Hepatocyte (in vitro differentiated cells): ENCODE measurements around the gene PHF21B. TPM values are rescaled to one million over a fixed set of nuclear protein-coding genes. Genes with fewer than 3 reads are reported as not detected.

Experiments
- DNase-seq: peaks from one replicate; pipeline ENCODE4 v3.0.0-alpha.2; 2016; ENCODE audit warnings: low spot score
- H2AFZ ChIP-seq: fragments of 200-600 bp; sonication (generic); 2 replicates; pipeline ENCODE4 v1.6.0; 2016; ENCODE audit warnings: antibody characterized with exemption, mild to moderate bottlenecking
- H3K27ac ChIP-seq: fragments of 200-600 bp; sonication (generic); 2 replicates; pipeline ENCODE4 v1.5.1; 2016; ENCODE audit warnings: mild to moderate bottlenecking
- H3K27me3 ChIP-seq: fragments of 200-600 bp; sonication (generic); 2 replicates; pipeline ENCODE4 v1.6.1; 2016
- H3K36me3 ChIP-seq: fragments of 200-600 bp; sonication (generic); replicated peaks from 2 replicates; pipeline ENCODE4 v1.5.1; 2016; ENCODE audit warnings: low read depth; ENCODE audit not compliant: insufficient read depth
- H3K4me1 ChIP-seq: fragments of 200-600 bp; sonication (generic); 2 replicates; pipeline ENCODE4 v1.5.1; 2016; ENCODE audit warnings: mild to moderate bottlenecking, moderate library complexity; ENCODE audit not compliant: insufficient read depth
- H3K4me2 ChIP-seq: fragments of 200-600 bp; sonication (generic); 2 replicates; pipeline ENCODE4 v1.6.0; 2016
- H3K4me3 ChIP-seq: fragments of 200-600 bp; sonication (generic); 2 replicates; pipeline ENCODE4 v1.5.1; 2016; ENCODE audit warnings: mild to moderate bottlenecking
- H3K79me2 ChIP-seq: fragments of 200-600 bp; sonication (generic); 2 replicates; pipeline ENCODE4 v1.6.0; 2017; ENCODE audit warnings: mild to moderate bottlenecking
- H3K9me2 ChIP-seq: fragments of 200-600 bp; sonication (generic); replicated peaks from 2 replicates; pipeline ENCODE4 v1.6.0; 2017; ENCODE audit warnings: mild to moderate bottlenecking; ENCODE audit not compliant: insufficient read depth
- H3K9me3 ChIP-seq: fragments of 200-600 bp; sonication (generic); 2 replicates; pipeline ENCODE4 v1.5.1; 2016; ENCODE audit warnings: low read depth, mild to moderate bottlenecking
- H4K20me1 ChIP-seq: fragments of 200-600 bp; sonication (generic); 2 replicates; pipeline ENCODE4 v1.6.0; 2016; ENCODE audit warnings: mild to moderate bottlenecking; ENCODE audit not compliant: insufficient read depth, poor library complexity, severe bottlenecking
- CTCF ChIP-seq: fragments of 200-600 bp; sonication (generic); IDR thresholded peaks from 2 replicates; pipeline ENCODE4 v1.5.1; 2016; ENCODE audit warnings: antibody characterized with exemption, mild to moderate bottlenecking; ENCODE audit not compliant: poor library complexity
- EZH2 ChIP-seq: fragments of 200-600 bp; sonication (generic); IDR thresholded peaks from 2 replicates; pipeline ENCODE4 v1.6.1; 2016; ENCODE audit warnings: antibody characterized with exemption, mild to moderate bottlenecking, borderline replicate concordance
- EZH2phosphoT487 ChIP-seq: fragments of 200-600 bp; sonication (generic); IDR thresholded peaks from one replicate; pipeline ENCODE4 v1.6.1; 2018; ENCODE audit warnings: antibody characterized with exemption, mild to moderate bottlenecking, low read depth, moderate library complexity; ENCODE audit not compliant: unreplicated experiment, severe bottlenecking
- WGBS: methylation state at CpG from one replicate; pipeline ENCODE4 v1.1.6; 2016; ENCODE audit warnings: low lambda C conversion rate; ENCODE audit errors: missing lambda C conversion rate; 5-methylcytosine and 5-hydroxymethylcytosine counted together
- polyA plus RNA-seq: library from polyadenylated mRNA; unstranded; fragments of >200 nt; fragmentation: Nextera tagmentation; extraction: Ambion mirVana; gene quantifications from 2 replicates; pipeline ENCODE4 v1.2.1, GENCODE V29; 2016
- total RNA-seq: library from RNA; depleted of rRNA; stranded (reverse); fragments of >200 nt; gene quantifications from 2 replicates; pipeline ENCODE4 v1.2.3, GENCODE V29; 2014

Gene PHF21B
- total and polyA plus RNA-seq, 2 experiments from 2014 or later = 0.86 to 1.9 TPM

- no peaks in the 10 kb centered on the region for H3K9me2 ChIP-seq
- no peaks in the 10 kb centered on the region for H3K4me1 ChIP-seq
- 92% methylated on average over 17 of the region's 17 CpGs for WGBS
- no peaks in the 10 kb centered on the region for H3K79me2 ChIP-seq
- H3K4me2 ChIP-seq = no peak overlapping the region
- H2AFZ ChIP-seq = no peak overlapping the region
- no peaks in the 10 kb centered on the region for H4K20me1 ChIP-seq
- no peak for DNase-seq
- no peaks in the 10 kb centered on the region for H3K36me3 ChIP-seq
- no peaks in the 10 kb centered on the region for H3K27me3 ChIP-seq
- no peak overlapping the region for H3K27ac ChIP-seq
- no peak overlapping the region for H3K4me3 ChIP-seq
- TF ChIP-seq EZH2phosphoT487 = no peak
- TF ChIP-seq EZH2 = no peak
- no peak for TF ChIP-seq CTCF
- H3K9me3 ChIP-seq = no peaks in the 10 kb centered on the region
These were observed 66.0 kb downstream of the PHF21B start for GRCh38 chr22:44943701-44944324.

- Histone ChIP-seq H3K36me3 (no peaks in the 10 kb centered on the region), H3K27ac (no peak overlapping the region), H3K9me3 (no peaks in the 10 kb centered on the region), H3K27me3 (no peaks in the 10 kb centered on the region), H3K4me2 (no peak overlapping the region), H3K9me2 (no peaks in the 10 kb centered on the region), H3K79me2 (no peaks in the 10 kb centered on the region), H3K4me1 (no peaks in the 10 kb centered on the region), H4K20me1 (no peaks in the 10 kb centered on the region), H3K4me3 (no peak overlapping the region), H2AFZ (no peak overlapping the region)
- no peak for TF ChIP-seq EZH2phosphoT487
- TF ChIP-seq CTCF = no peak
- no peak for TF ChIP-seq EZH2
- no peak for DNase-seq
- WGBS = 92% methylated on average over 23 of the region's 23 CpGs
These were observed 66.7 kb downstream of the PHF21B start for GRCh38 chr22:44942979-44943700.

- H4K20me1 ChIP-seq = no peaks in the 10 kb centered on the region
- no peak for TF ChIP-seq CTCF
- no peak for TF ChIP-seq EZH2phosphoT487
- no peak for TF ChIP-seq EZH2
- H3K9me3 ChIP-seq = no peaks in the 10 kb centered on the region
- H3K79me2 ChIP-seq = no peaks in the 10 kb centered on the region
- no peaks in the 10 kb centered on the region for H3K9me2 ChIP-seq
- no peaks in the 10 kb centered on the region for H3K36me3 ChIP-seq
- H3K4me2 ChIP-seq = no peak overlapping the region
- 79% methylated on average over 7 of the region's 7 CpGs for WGBS
- H3K27me3 ChIP-seq = no peaks in the 10 kb centered on the region
- no peaks in the 10 kb centered on the region for H3K4me1 ChIP-seq
- no peak overlapping the region for H2AFZ ChIP-seq
- DNase-seq = no peak
- H3K27ac ChIP-seq = no peak overlapping the region
- no peak overlapping the region for H3K4me3 ChIP-seq
These were observed 67.7 kb downstream of the PHF21B start for GRCh38 chr22:44942056-44942455.
